Panc1 (cell line): Measurements from ENCODE around the gene KRT12. TPM values are rescaled to one million over a fixed set of nuclear protein-coding genes. Genes with fewer than 3 reads are reported as not detected.

Source experiments
- ATAC-seq: fragments of 200-7000 bp; cut with Tn5 transposase; 2 replicates; pipeline ENCODE4 v1.9.1; 2020; ENCODE audit warnings: mild to moderate bottlenecking, moderate library complexity
- BruUV-seq: library from RNA; stranded (reverse); fragments of 400-500 nt; replicated peaks from 2 replicates; lab custom pipeline; 2021; lab: Mats Ljungman, UMichigan
- CTCF ChIA-PET: fragments of 300-600 bp; sonication (Branson Sonifier 250); formaldehyde crosslinking; loops from one replicate; lab custom pipeline; 2022; ENCODE audit warnings: antibody characterized with exemption; lab: Charles Lee
- POLR2A ChIA-PET: fragments of 300-600 bp; sonication (Branson Sonifier 250); formaldehyde crosslinking; loops from one replicate; lab custom pipeline; 2022; ENCODE audit warnings: antibody characterized with exemption; lab: Charles Lee
- DNase-seq: peaks from one replicate; pipeline ENCODE4 v3.0.0-alpha.2; 2010; ENCODE audit warnings: low read depth, low spot score
- H3K27ac ChIP-seq: 2 replicates; pipeline ENCODE4 v1.5.1; 2011; ENCODE audit warnings: mild to moderate bottlenecking, low read length, inconsistent platforms
- H3K27me3 ChIP-seq: fragments of 200-500 bp; sonication (Bioruptor generic); 2 replicates; pipeline ENCODE4 v1.6.0; 2014; ENCODE audit warnings: low read length, inconsistent platforms; ENCODE audit not compliant: control insufficient read depth, insufficient read depth
- H3K36me3 ChIP-seq: fragments of 200-500 bp; sonication (Bioruptor generic); 2 replicates; pipeline ENCODE4 v1.5.1; 2014; ENCODE audit warnings: inconsistent platforms, mild to moderate bottlenecking, low read length, moderate library complexity; ENCODE audit not compliant: control insufficient read depth, insufficient read depth
- H3K4me1 ChIP-seq: 2 replicates; pipeline ENCODE4 v1.5.1; 2011; ENCODE audit warnings: inconsistent platforms, mild to moderate bottlenecking, low read length, moderate library complexity; ENCODE audit not compliant: control insufficient read depth, insufficient read depth
- H3K4me3 ChIP-seq, 2 experiments: 2 replicates each; pipeline ENCODE4 v1.5.1; 2011 to 2012; ENCODE audit warnings: low read depth in 2 of 2, low read length in 2 of 2, mild to moderate bottlenecking in 2 of 2, inconsistent platforms in 1 of 2, moderate library complexity in 1 of 2
- H3K9me3 ChIP-seq: fragments of 200-500 bp; sonication (Bioruptor generic); 2 replicates; pipeline ENCODE4 v1.5.1; 2014; ENCODE audit warnings: low read depth, mild to moderate bottlenecking, inconsistent platforms, low read length, moderate library complexity; ENCODE audit not compliant: control insufficient read depth, insufficient read depth
- POLR2AphosphoS5 ChIP-seq: IDR thresholded peaks from 2 replicates; pipeline ENCODE4 v1.6.1; 2012; ENCODE audit warnings: mild to moderate bottlenecking, low read depth, low read length, moderate library complexity
- SIN3A ChIP-seq: IDR thresholded peaks from 2 replicates; pipeline ENCODE4 v1.6.1; 2012; ENCODE audit warnings: low read depth, mild to moderate bottlenecking, low read length, moderate library complexity, borderline replicate concordance; ENCODE audit not compliant: insufficient read depth
- TCF7L2 ChIP-seq: IDR thresholded peaks from 2 replicates; pipeline ENCODE4 v1.6.1; 2011; ENCODE audit warnings: mild to moderate bottlenecking, low read depth, low read length, inconsistent platforms
- in situ Hi-C: cut with HindIII; loops from 2 replicates; pipeline ENCODE4 v1.10.0; 2016; ENCODE audit warnings: low sequenced_read_pairs, low pct_unique_long_range_greater_than_20kb
- intact Hi-C: fragments of 100-400 bp; cut with micrococcal nuclease; formaldehyde crosslinking; loops from one replicate; pipeline ENCODE4 v1.10.0; 2022; ENCODE audit not compliant: unreplicated experiment
- total RNA-seq: library from RNA; stranded (reverse); gene quantifications from one replicate; pipeline ENCODE4 v1.2.1, GENCODE V29; 2021; ENCODE audit not compliant: unreplicated experiment
- TF ChIP-seq, protein P1 (sequence below), 2 experiments: IDR thresholded peaks; 2 replicates each; pipeline ENCODE4 v1.6.1; 2011 to 2012; ENCODE audit warnings: low read depth in 2 of 2, control low read depth in 1 of 2, low read length in 1 of 2, mild to moderate bottlenecking in 1 of 2, moderate library complexity in 1 of 2; ENCODE audit not compliant: insufficient read depth in 1 of 2
- TF ChIP-seq, protein P2 (sequence below): fragments of 450-650 bp; IDR thresholded peaks from 2 replicates; pipeline ENCODE4 v1.5.1; 2017; ENCODE audit warnings: mild to moderate bottlenecking

Gene KRT12
- total RNA-seq, 1 experiment from 2014 or later = not detected

DNA sequence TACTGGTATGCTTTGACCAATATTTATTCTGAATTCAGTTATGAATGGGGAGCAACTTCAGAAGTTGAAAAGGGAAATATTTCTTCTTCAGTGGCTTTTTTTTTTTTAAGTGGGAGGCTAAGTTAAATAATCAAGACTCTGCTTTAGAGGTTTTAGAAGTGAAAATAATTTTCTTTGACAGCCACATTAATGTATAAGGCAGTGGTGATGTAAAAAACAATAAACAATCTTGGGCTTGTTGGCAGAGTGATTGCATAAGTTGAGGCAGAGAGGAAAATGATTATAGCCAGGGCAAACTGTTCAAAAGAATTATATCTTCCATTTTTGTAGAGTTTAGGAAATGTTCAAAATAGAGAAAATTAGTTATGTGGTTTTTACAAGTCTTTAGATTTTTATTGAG lies 5.4 kb upstream of the KRT12 start:
- DNase-seq (no peak), ATAC-seq (no peak)
- ChIA-PET CTCF (no interaction called here), POLR2A (no interaction called here)
- Histone ChIP-seq H3K27ac (no peak overlapping the region), H3K36me3 (no peaks in the 10 kb centered on the region), H3K4me1 (no peaks in the 10 kb centered on the region), H3K4me3 (no peak overlapping the region), H3K27me3 (no peaks in the 10 kb centered on the region; the same call in 1 of the 2 replicates), H3K9me3 (no peaks in the 10 kb centered on the region)
- no peak for TF ChIP-seq SIN3A
- TF ChIP-seq POLR2AphosphoS5 = no peak
- TF ChIP-seq, protein P1, sequence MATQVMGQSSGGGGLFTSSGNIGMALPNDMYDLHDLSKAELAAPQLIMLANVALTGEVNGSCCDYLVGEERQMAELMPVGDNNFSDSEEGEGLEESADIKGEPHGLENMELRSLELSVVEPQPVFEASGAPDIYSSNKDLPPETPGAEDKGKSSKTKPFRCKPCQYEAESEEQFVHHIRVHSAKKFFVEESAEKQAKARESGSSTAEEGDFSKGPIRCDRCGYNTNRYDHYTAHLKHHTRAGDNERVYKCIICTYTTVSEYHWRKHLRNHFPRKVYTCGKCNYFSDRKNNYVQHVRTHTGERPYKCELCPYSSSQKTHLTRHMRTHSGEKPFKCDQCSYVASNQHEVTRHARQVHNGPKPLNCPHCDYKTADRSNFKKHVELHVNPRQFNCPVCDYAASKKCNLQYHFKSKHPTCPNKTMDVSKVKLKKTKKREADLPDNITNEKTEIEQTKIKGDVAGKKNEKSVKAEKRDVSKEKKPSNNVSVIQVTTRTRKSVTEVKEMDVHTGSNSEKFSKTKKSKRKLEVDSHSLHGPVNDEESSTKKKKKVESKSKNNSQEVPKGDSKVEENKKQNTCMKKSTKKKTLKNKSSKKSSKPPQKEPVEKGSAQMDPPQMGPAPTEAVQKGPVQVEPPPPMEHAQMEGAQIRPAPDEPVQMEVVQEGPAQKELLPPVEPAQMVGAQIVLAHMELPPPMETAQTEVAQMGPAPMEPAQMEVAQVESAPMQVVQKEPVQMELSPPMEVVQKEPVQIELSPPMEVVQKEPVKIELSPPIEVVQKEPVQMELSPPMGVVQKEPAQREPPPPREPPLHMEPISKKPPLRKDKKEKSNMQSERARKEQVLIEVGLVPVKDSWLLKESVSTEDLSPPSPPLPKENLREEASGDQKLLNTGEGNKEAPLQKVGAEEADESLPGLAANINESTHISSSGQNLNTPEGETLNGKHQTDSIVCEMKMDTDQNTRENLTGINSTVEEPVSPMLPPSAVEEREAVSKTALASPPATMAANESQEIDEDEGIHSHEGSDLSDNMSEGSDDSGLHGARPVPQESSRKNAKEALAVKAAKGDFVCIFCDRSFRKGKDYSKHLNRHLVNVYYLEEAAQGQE (IDR thresholded peaks at IDR 0.05; ENCODE audit: insufficient read depth in 1 of 2, low read depth in 2 of 2, low read length in 1 of 2) = no peak
- TF ChIP-seq, protein P2, sequence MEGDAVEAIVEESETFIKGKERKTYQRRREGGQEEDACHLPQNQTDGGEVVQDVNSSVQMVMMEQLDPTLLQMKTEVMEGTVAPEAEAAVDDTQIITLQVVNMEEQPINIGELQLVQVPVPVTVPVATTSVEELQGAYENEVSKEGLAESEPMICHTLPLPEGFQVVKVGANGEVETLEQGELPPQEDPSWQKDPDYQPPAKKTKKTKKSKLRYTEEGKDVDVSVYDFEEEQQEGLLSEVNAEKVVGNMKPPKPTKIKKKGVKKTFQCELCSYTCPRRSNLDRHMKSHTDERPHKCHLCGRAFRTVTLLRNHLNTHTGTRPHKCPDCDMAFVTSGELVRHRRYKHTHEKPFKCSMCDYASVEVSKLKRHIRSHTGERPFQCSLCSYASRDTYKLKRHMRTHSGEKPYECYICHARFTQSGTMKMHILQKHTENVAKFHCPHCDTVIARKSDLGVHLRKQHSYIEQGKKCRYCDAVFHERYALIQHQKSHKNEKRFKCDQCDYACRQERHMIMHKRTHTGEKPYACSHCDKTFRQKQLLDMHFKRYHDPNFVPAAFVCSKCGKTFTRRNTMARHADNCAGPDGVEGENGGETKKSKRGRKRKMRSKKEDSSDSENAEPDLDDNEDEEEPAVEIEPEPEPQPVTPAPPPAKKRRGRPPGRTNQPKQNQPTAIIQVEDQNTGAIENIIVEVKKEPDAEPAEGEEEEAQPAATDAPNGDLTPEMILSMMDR = no peak
- TF ChIP-seq TCF7L2 = no peak
- no TSS peak for BruUV-seq
- intact Hi-C loops = no loop called here
- in situ Hi-C loops = no loop called here

DNA sequence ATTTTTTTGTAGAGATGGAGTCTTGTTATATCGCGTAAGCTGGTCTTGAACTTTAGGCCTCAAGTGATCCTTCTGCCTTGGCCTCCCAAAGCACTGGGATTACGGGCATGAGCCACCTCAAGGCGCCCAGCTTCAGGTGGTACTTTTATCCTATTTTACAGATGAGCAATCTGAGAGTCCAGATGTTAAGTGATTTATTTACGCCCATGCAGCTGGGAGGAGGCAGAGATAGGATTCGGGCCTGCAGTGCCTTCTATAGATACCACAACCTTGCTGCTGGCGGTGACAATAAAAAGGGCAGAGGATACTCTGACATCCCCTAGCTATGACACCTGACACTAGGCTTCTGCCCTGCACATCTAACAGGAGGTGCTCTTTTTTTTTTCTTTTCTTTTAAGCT lies 4.3 kb upstream of the KRT12 start:
- intact Hi-C loops (no loop called here), in situ Hi-C loops (no loop called here)
- no TSS peak for BruUV-seq
- Histone ChIP-seq H3K27ac (no peak overlapping the region), H3K4me1 (no peaks in the 10 kb centered on the region), H3K4me3 (no peak overlapping the region), H3K9me3 (no peaks in the 10 kb centered on the region), H3K36me3 (no peaks in the 10 kb centered on the region), H3K27me3 (no peaks in the 10 kb centered on the region; the same call in 1 of the 2 replicates)
- ATAC-seq (no peak), DNase-seq (no peak)
- POLR2A ChIA-PET = interaction anchor here (0.6 kb wide), 1 partner anchor 123 kb away, joined by 4 read pairs; the partner anchor contains the start of gene KRTAP3-3
- CTCF ChIA-PET = no interaction called here
- TF ChIP-seq TCF7L2 = no peak
- TF ChIP-seq SIN3A = no peak
- TF ChIP-seq POLR2AphosphoS5 = no peak
- TF ChIP-seq, protein P1 (IDR thresholded peaks at IDR 0.05; ENCODE audit: insufficient read depth in 1 of 2, low read depth in 2 of 2, low read length in 1 of 2) = no peak
- TF ChIP-seq, protein P2 = no peak
